ENCODE results near the gene LRRTM1. TPM values are rescaled to one million over a fixed set of nuclear protein-coding genes. Genes with fewer than 3 reads are reported as not detected.

The LRRTM1 gene
- total and polyA plus RNA-seq, 2 of the 8 experiments (the other 6 are each of a cell fraction or from before 2014, with no cell fraction given): 1.4 to 2.3 TPM

DNA sequence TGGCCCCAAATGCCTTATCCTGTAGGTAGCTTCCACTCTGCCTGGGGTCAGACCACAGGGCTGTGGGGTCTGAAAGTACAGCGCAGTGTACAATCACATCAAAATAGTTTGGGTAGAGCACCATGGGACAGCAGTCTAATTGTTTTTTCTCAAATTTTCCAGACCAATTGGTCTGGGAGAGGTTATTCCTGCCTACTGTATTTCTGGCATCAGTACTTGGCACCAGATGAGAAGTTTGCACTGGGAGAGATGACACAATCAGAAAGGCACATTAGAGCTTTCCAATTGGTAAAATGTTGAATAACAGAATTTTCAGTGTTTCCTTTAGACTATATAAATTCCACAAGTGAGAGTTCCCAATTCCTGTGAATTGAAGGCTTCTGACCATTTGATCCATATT, 30.9 kb upstream of the LRRTM1 start:
- Histone ChIP-seq H3K79me2 (ENCODE audit: control insufficient read depth in 1 of 2, insufficient read depth in 2 of 2, low read length in 2 of 2) (no peaks in the 10 kb centered on the region), H3K23me2 (ENCODE audit: low read depth, low read length) (no peaks in the 10 kb centered on the region), H3K9me3 (ENCODE audit: insufficient read depth in 2 of 2, low read depth in 1 of 2, low read length in 1 of 2) (no peaks in the 10 kb centered on the region), H2BK120ac (replicated peaks; ENCODE audit: low read depth, low read length) (no peak overlapping the region), H3K36me3 (ENCODE audit: control insufficient read depth in 2 of 4, insufficient read depth in 4 of 4, low read length in 3 of 4) (no peaks in the 10 kb centered on the region), H2AFZ (ENCODE audit: low read length) (no peak overlapping the region), H3K4me1 (replicated peaks in 1 of 4; ENCODE audit: control insufficient read depth in 3 of 4, insufficient read depth in 4 of 4, low read length in 3 of 4) (peaks cover 0 to 1% (median 0%) of the 10 kb centered on the region in 4 experiments; a peak in 3 of 7 replicates), H3K27ac (ENCODE audit: low read depth, low read length) (no peak overlapping the region), H4K91ac (replicated peaks; ENCODE audit: insufficient read length, low read length) (no peak overlapping the region), H3K79me1 (ENCODE audit: low read depth, low read length) (no peaks in the 10 kb centered on the region), H3K4me3 (ENCODE audit: extremely low read depth in 1 of 4, insufficient read depth in 2 of 4, low read depth in 3 of 4, low read length in 4 of 4) (no peak overlapping the region), H3K23ac (ENCODE audit: insufficient read length) (no peak overlapping the region), H3K4ac (replicated peaks; ENCODE audit: insufficient read length, low read depth, low read length) (no peak overlapping the region), H4K5ac (ENCODE audit: insufficient read length, low read depth, low read length) (no peak overlapping the region), H3K9ac (replicated peaks in 1 of 4; ENCODE audit: extremely low read depth in 1 of 4, low read depth in 3 of 4, low read length in 3 of 4) (no peak overlapping the region), H4K8ac (ENCODE audit: extremely low read depth, insufficient read depth, low read length) (no peak overlapping the region), H2BK12ac (ENCODE audit: low read depth, low read length) (no peak overlapping the region), H3K4me2 (ENCODE audit: insufficient read depth in 1 of 2, low read depth in 2 of 2, low read length in 2 of 2) (no peak overlapping the region), H2BK15ac (ENCODE audit: low read length) (no peak overlapping the region), H3K18ac (ENCODE audit: extremely low read depth, low read length) (no peak overlapping the region), H3K56ac (replicated peaks; ENCODE audit: insufficient read length, low read depth, low read length) (no peak overlapping the region), H2AK5ac (ENCODE audit: low read depth, low read length) (no peak overlapping the region), H3K14ac (ENCODE audit: insufficient read length) (no peak overlapping the region), H2BK20ac (ENCODE audit: low read length) (no peak overlapping the region), H4K20me1 (replicated peaks in 1 of 2; ENCODE audit: control insufficient read depth in 1 of 2, insufficient read depth in 2 of 2, low read length in 2 of 2) (no peaks in the 10 kb centered on the region), H3K27me3 (replicated peaks in 1 of 4; ENCODE audit: control insufficient read depth in 3 of 4, extremely low read depth in 1 of 4, insufficient read depth in 3 of 4, low read length in 3 of 4) (no peaks in the 10 kb centered on the region), H2BK5ac (ENCODE audit: low read depth, low read length) (no peak overlapping the region)
- WGBS, 2 experiments (ENCODE audit: extremely low coverage in 1 of 2, insufficient coverage in 1 of 2, insufficient read length in 1 of 2, insufficient replicate concordance in 2 of 2, low coverage in 1 of 2, low lambda C conversion rate in 2 of 2, missing lambda C conversion rate in 1 of 2): 100% methylated on average over 1 of the region's 1 CpG; no CpG with 5 or more reads in 1 of the 2 experiments
- CTCF ChIA-PET (ENCODE audit: partially characterized antibody): no interaction called here
- FAIRE-seq (no peak), DNase-seq (ENCODE audit: low read depth in 1 of 2, low spot score in 2 of 2) (no peak)
- TF ChIP-seq CREB1 (IDR thresholded peaks at IDR 0.05) (no peak), KDM4A (IDR thresholded peaks at IDR 0.05; ENCODE audit: low read depth, low read length, severe bottlenecking) (no peak), ZNF274 (IDR thresholded peaks at IDR 0.05; ENCODE audit: borderline replicate concordance, extremely low read depth, low read length) (no peak)
- TF ChIP-seq, protein P1, sequence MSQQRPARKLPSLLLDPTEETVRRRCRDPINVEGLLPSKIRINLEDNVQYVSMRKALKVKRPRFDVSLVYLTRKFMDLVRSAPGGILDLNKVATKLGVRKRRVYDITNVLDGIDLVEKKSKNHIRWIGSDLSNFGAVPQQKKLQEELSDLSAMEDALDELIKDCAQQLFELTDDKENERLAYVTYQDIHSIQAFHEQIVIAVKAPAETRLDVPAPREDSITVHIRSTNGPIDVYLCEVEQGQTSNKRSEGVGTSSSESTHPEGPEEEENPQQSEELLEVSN (IDR thresholded peaks at IDR 0.05): no peak
- POLR2A ChIA-PET (ENCODE audit: partially characterized antibody): no interaction called here
